Endothelial cell of umbilical vein (primary cell): ENCODE measurements around the gene MAP3K15. TPM values are rescaled to one million over a fixed set of nuclear protein-coding genes. Genes with fewer than 3 reads are reported as not detected.

Experiments used
- Bru-seq: library from RNA; stranded (reverse); fragments of 400-500 nt; gene quantifications from one replicate; lab custom pipeline; 2021; lab: Mats Ljungman, UMichigan
- BruChase-seq, 2 experiments: library from RNA; stranded (reverse); fragments of 400-500 nt; gene quantifications; one replicate each; lab custom pipeline; 2021; lab: Mats Ljungman, UMichigan
- BruUV-seq: library from RNA; stranded (reverse); fragments of 400-500 nt; replicated peaks from 2 replicates; lab custom pipeline; 2021; lab: Mats Ljungman, UMichigan
- CTCF ChIA-PET: fragments of 300-600, 350-600 bp; sonication (Branson Sonifier 250); formaldehyde crosslinking; loops from one replicate; lab custom pipeline; 2021; ENCODE audit warnings: antibody characterized with exemption, inconsistent platforms; lab: Charles Lee
- POLR2A ChIA-PET: fragments of 300-600, 350-600 bp; sonication (Branson Sonifier 250); formaldehyde crosslinking; loops from one replicate; lab custom pipeline; 2021; ENCODE audit warnings: antibody characterized with exemption, inconsistent platforms; lab: Charles Lee
- DNase-seq: peaks from one replicate; pipeline ENCODE4 v3.0.0-alpha.2; 2011; ENCODE audit warnings: low read depth, low spot score
- FAIRE-seq: peaks from 2 replicates; lab custom pipeline; 2011; peaks lifted over from hg19 to GRCh38; lab: Jason Lieb, UNC
- H2AFZ ChIP-seq: 2 replicates; pipeline ENCODE4 v1.6.0; 2012; ENCODE audit warnings: low read depth, low read length, control low read depth, inconsistent platforms
- H3K27ac ChIP-seq: 2 replicates; pipeline ENCODE4 v1.5.1; 2011; ENCODE audit warnings: low read depth, mild to moderate bottlenecking, control low read depth, low read length, moderate library complexity; ENCODE audit not compliant: insufficient read depth
- H3K27me3 ChIP-seq, 2 experiments: 2 replicates each; pipeline versions ENCODE4 v1.6.0 to v1.6.1; 2011; ENCODE audit warnings: low read length in 2 of 2, mixed read lengths in 1 of 2; ENCODE audit not compliant: control insufficient read depth in 2 of 2, insufficient read depth in 2 of 2
- H3K36me3 ChIP-seq, 2 experiments: 2 replicates in 1 of 2; 3 replicates in 1 of 2; pipeline ENCODE4 v1.5.1; 2011; ENCODE audit warnings: low read length in 2 of 2, mild to moderate bottlenecking in 1 of 2, moderate library complexity in 1 of 2; ENCODE audit not compliant: control insufficient read depth in 2 of 2, insufficient read depth in 2 of 2; ENCODE audit errors: extremely low read depth in 1 of 2
- H3K4me1 ChIP-seq: 3 replicates; pipeline ENCODE4 v1.5.1; 2011; ENCODE audit warnings: mild to moderate bottlenecking, low read length; ENCODE audit not compliant: control insufficient read depth, insufficient read depth; ENCODE audit errors: extremely low read depth
- H3K4me2 ChIP-seq: 2 replicates; pipeline ENCODE4 v1.6.1; 2011; ENCODE audit warnings: low read length, control low read depth, mixed read lengths; ENCODE audit not compliant: insufficient read depth
- H3K4me3 ChIP-seq, 3 experiments: fragments of 200-600 bp in 1 of 3; sonication (generic), shearing (Covaris generic) in 1 of 3; replicated peaks in 1 of 3; 2 replicates each; pipeline ENCODE4 v1.5.1; 2011 to 2016; ENCODE audit warnings: control low read depth in 3 of 3, low read length in 3 of 3, mild to moderate bottlenecking in 2 of 3, inconsistent platforms in 1 of 3, low read depth in 1 of 3, moderate library complexity in 1 of 3; ENCODE audit not compliant: insufficient read depth in 1 of 3
- H3K79me2 ChIP-seq: 2 replicates; pipeline ENCODE4 v1.6.0; 2012; ENCODE audit warnings: low read length, inconsistent platforms; ENCODE audit not compliant: control insufficient read depth, insufficient read depth
- H3K9ac ChIP-seq: replicated peaks from 2 replicates; pipeline ENCODE3; 2011; ENCODE audit warnings: low read length, control low read depth; ENCODE audit not compliant: insufficient read depth; ENCODE audit errors: extremely low read depth
- H3K9me1 ChIP-seq: replicated peaks from 3 replicates; pipeline ENCODE4 v1.6.0; 2011; ENCODE audit warnings: mild to moderate bottlenecking, low read length; ENCODE audit not compliant: control insufficient read depth, insufficient read depth; ENCODE audit errors: extremely low read depth
- H3K9me3 ChIP-seq: replicated peaks from 2 replicates; pipeline ENCODE4 v1.5.1; 2012; ENCODE audit warnings: low read length, inconsistent platforms; ENCODE audit not compliant: control insufficient read depth, insufficient read depth
- H4K20me1 ChIP-seq: replicated peaks from 2 replicates; pipeline ENCODE3; 2011; ENCODE audit warnings: mild to moderate bottlenecking, low read length; ENCODE audit not compliant: control insufficient read depth, insufficient read depth; ENCODE audit errors: extremely low read depth
- FOS ChIP-seq: IDR thresholded peaks from 2 replicates; pipeline ENCODE4 v1.6.1; 2011; ENCODE audit warnings: mild to moderate bottlenecking, low read length, moderate library complexity, borderline replicate concordance; ENCODE audit not compliant: insufficient read depth
- POLR2A ChIP-seq: IDR thresholded peaks from 2 replicates; pipeline ENCODE4 v1.6.1; 2012; ENCODE audit warnings: low read depth, mild to moderate bottlenecking, control low read depth, low read length
- dilution Hi-C: fragments of 300-500 bp; cut with MboI; formaldehyde crosslinking; loops from one replicate; pipeline ENCODE4 v1.15.0; 2019; ENCODE audit warnings: low sequenced_read_pairs; ENCODE audit not compliant: extremely low pct_ligation_motif_present
- intact Hi-C: fragments of 100-400 bp; cut with micrococcal nuclease; formaldehyde crosslinking; loops from one replicate; pipeline ENCODE4 v1.10.0; 2022
- long read RNA-seq: library from polyadenylated mRNA; stranded (forward); transcript quantifications from one replicate; pipeline ENCODE4 v2.0.0, GENCODE V29; 2021
- polyA minus RNA-seq, 3 experiments: library from RNA; depleted of rRNA, polyadenylated mRNA; stranded (reverse); fragments of >200 nt; gene quantifications; 1 replicate in 1 of 3; 2 replicates in 2 of 3; pipeline ENCODE4 v1.2.3, GENCODE V29; 2011
- polyA plus RNA-seq, 4 experiments: library from polyadenylated mRNA; depleted of rRNA in 3 of 4; stranded (reverse) in 3 of 4; unstranded in 1 of 4; fragments of >200 nt; gene quantifications; 2 replicates each; pipeline versions ENCODE4 v1.2.1 to v1.2.3, GENCODE V29; 2011 to 2012; ENCODE audit warnings: missing spikeins in 1 of 4
- total RNA-seq: library from RNA; stranded (reverse); gene quantifications from 2 replicates; pipeline ENCODE4 v1.2.3, GENCODE V29; 2021
- TF ChIP-seq, protein P1 (sequence below), 2 donors: IDR thresholded peaks; 1 replicate in 1 of 2; 2 replicates in 1 of 2; pipeline ENCODE4 v1.5.1; 2011; ENCODE audit warnings: low read length in 2 of 2, mild to moderate bottlenecking in 2 of 2, moderate library complexity in 2 of 2, control low read depth in 1 of 2, inconsistent platforms in 1 of 2, low read depth in 1 of 2; ENCODE audit not compliant: insufficient read depth in 1 of 2; ENCODE audit errors: extremely low read depth in 1 of 2

The MAP3K15 gene, protein sequence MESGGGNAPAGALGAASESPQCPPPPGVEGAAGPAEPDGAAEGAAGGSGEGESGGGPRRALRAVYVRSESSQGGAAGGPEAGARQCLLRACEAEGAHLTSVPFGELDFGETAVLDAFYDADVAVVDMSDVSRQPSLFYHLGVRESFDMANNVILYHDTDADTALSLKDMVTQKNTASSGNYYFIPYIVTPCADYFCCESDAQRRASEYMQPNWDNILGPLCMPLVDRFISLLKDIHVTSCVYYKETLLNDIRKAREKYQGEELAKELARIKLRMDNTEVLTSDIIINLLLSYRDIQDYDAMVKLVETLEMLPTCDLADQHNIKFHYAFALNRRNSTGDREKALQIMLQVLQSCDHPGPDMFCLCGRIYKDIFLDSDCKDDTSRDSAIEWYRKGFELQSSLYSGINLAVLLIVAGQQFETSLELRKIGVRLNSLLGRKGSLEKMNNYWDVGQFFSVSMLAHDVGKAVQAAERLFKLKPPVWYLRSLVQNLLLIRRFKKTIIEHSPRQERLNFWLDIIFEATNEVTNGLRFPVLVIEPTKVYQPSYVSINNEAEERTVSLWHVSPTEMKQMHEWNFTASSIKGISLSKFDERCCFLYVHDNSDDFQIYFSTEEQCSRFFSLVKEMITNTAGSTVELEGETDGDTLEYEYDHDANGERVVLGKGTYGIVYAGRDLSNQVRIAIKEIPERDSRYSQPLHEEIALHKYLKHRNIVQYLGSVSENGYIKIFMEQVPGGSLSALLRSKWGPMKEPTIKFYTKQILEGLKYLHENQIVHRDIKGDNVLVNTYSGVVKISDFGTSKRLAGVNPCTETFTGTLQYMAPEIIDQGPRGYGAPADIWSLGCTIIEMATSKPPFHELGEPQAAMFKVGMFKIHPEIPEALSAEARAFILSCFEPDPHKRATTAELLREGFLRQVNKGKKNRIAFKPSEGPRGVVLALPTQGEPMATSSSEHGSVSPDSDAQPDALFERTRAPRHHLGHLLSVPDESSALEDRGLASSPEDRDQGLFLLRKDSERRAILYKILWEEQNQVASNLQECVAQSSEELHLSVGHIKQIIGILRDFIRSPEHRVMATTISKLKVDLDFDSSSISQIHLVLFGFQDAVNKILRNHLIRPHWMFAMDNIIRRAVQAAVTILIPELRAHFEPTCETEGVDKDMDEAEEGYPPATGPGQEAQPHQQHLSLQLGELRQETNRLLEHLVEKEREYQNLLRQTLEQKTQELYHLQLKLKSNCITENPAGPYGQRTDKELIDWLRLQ (N-terminal part only)
- total RNA-seq: 0.09 TPM in 1 of 2 replicates, not detected in the other
- polyA plus RNA-seq: 0.01 and 0.03 TPM in 2 replicates
- polyA plus RNA-seq (2011; cell fraction: cytosol; rRNA removed): 0.03 and 0.06 TPM in 2 replicates
- polyA plus RNA-seq (2011; cell fraction: nucleus; rRNA removed): 0.08 TPM in 1 of 2 replicates, not detected in the other
- polyA plus RNA-seq (2012): 0.07 TPM in 1 of 2 replicates, not detected in the other
- polyA minus RNA-seq: not detected in 2 replicates
- polyA minus RNA-seq (2011; cell fraction: cytosol; rRNA and poly(A)+ RNA removed): 1.0 TPM
- 0.10 and 0.14 TPM in 2 replicates for polyA minus RNA-seq (2011; cell fraction: nucleus; rRNA and poly(A)+ RNA removed)
- Bru-seq, nascent RNA: percentile 8 among the genes with signal in this experiment
- BruChase-seq, experiment 1, labeled RNA remaining after a 6-hour chase: percentile 4 among the genes with signal in this experiment
- BruChase-seq, experiment 2, labeled RNA remaining after a 2-hour chase: percentile 5 among the genes with signal in this experiment
- long read RNA-seq, partial matches to known transcripts: 0 of 2 reads
- long read RNA-seq, other reads (novel, unspliced or antisense): 2 of 2 reads

DNA sequence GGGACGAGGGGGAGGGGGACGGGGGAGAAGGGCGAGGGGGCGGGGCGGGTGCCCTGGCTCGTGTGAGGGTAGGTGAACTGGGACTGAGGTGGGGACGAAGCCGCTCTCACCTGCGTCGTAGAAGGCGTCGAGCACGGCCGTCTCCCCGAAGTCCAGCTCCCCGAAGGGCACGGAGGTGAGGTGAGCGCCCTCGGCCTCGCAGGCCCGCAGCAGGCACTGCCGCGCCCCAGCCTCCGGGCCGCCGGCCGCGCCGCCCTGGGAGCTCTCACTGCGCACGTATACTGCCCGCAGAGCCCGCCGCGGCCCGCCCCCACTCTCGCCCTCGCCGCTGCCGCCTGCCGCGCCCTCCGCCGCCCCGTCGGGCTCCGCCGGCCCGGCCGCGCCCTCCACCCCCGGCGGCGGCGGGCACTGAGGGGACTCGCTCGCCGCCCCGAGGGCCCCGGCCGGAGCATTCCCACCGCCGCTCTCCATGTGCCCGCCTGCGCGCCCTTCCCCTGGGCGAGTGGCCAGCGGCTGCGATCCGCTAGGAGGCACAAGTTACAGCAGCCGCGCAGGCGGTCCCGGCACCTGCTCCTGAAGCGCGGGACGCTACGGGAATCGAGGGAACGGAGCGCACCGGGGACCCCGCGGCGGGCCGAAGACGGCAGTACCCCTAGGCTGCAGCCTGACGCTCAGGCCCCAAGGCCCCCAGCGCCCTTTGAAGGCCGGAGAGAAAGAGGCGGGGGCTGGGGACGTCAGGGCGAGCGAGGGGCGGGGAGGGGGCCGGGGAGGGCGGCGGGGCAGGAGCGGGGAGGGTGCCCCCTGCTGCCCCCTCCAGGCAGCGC is at the start of gene MAP3K15:
Gene MAP3K15, minus strand, starts transcription at position 718 of the 824 bp plus-strand sequence. Its CDS starts 247 bp downstream, at position 471.
- TF ChIP-seq FOS (no peak), POLR2A (no peak)
- TF ChIP-seq, protein P1, sequence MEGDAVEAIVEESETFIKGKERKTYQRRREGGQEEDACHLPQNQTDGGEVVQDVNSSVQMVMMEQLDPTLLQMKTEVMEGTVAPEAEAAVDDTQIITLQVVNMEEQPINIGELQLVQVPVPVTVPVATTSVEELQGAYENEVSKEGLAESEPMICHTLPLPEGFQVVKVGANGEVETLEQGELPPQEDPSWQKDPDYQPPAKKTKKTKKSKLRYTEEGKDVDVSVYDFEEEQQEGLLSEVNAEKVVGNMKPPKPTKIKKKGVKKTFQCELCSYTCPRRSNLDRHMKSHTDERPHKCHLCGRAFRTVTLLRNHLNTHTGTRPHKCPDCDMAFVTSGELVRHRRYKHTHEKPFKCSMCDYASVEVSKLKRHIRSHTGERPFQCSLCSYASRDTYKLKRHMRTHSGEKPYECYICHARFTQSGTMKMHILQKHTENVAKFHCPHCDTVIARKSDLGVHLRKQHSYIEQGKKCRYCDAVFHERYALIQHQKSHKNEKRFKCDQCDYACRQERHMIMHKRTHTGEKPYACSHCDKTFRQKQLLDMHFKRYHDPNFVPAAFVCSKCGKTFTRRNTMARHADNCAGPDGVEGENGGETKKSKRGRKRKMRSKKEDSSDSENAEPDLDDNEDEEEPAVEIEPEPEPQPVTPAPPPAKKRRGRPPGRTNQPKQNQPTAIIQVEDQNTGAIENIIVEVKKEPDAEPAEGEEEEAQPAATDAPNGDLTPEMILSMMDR (IDR thresholded peaks at IDR 0.05; ENCODE audit: extremely low read depth in 1 of 2, insufficient read depth in 1 of 2, low read depth in 1 of 2, low read length in 2 of 2): peak in 1 of 2 donors; percentile 7
- Histone ChIP-seq H4K20me1 (no peaks in the 10 kb centered on the region), H3K27me3 (peaks cover 0 to 3% of the 10 kb centered on the region in 2 experiments), H3K4me3 (peak within 1 kb of the TSS in 1 of 3 experiments; percentile 27), H3K9me1 (no peaks in the 10 kb centered on the region), H2AFZ (peak within 1 kb of the TSS; percentile 54), H3K4me2 (peak within 1 kb of the TSS; percentile 36), H3K27ac (no peak within 1 kb of the TSS), H3K4me1 (no peaks in the 10 kb centered on the region), H3K9me3 (no peaks in the 10 kb centered on the region), H3K79me2 (no peaks in the 10 kb centered on the region), H3K9ac (no peak within 1 kb of the TSS), H3K36me3 (no peaks in the 10 kb centered on the region)
- ChIA-PET CTCF (interaction anchor here (1.0 to 1.8 kb wide), 2 partner anchors 132 to 143 kb away, joined by 3 to 5 read pairs; no protein-coding TSS in a partner anchor), POLR2A (interaction anchor here (0.5 kb wide), 1 partner anchor 551 kb away, joined by 3 read pairs; no protein-coding TSS in a partner anchor)
- intact Hi-C loops: no loop called here
- dilution Hi-C loops: no loop called here
- DNase-seq (peak; percentile 2), FAIRE-seq (no peak)
- no TSS peak for BruUV-seq
